Activated CD4-positive, alpha-beta T cell treated with anti-CD3 and anti-CD28 coated beads, Interleukin-2, Interleukin-6, amounts not matched to agents 100 ng/mL and 50 ng/mL, durations not matched to agents 16 hours and 8 hours (primary cell): ENCODE measurements around the gene GMDS.
"Not testable (repeated sequence)": the region's sequence is repeated elsewhere in the genome, so short reads cannot be mapped to it uniquely, and the experiment has no call there.

Experiments
- DNase-seq: peaks from one replicate; pipeline ENCODE4 v3.0.0-alpha.2; 2020

Gene GMDS

DNA sequence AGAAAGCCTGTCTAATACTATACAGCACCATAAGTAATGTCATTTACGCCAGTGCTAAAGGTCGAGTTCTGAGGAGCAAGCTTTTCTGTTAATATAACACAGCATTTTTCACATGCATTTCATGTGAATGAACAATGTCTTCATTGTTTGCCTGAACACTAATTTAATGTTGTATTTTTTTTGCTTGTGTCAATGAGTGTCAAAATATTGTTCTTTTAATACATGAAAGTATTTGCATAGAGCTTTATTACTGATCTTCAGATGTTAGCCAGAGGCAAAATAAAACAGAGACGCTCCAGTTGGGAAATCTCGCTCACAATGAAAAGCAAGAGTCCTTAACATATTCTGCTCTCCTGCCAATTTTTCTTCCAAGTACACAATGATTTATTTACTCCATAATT is 483.9 kb downstream of the GMDS start:
- DNase-seq = no peak

DNA sequence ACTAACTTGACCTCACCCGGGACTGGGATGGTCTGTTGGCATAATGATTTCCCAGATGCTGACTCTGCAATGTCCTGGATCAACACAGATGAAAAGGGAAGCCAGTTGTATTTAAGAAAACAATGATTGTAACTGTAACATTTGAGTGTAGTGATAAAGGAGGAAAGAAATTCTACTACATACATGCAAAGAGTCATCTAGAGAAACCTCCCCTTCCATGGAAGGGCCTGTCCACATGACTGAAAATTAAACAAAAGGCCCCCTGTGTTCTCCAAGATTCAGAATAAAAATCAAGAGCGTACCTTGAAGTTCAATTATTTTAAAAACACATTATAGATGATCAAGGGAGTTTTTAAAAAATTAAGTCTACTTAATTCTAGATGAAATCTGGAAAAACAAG is 484.5 kb downstream of the GMDS start:
- DNase-seq = no peak

DNA sequence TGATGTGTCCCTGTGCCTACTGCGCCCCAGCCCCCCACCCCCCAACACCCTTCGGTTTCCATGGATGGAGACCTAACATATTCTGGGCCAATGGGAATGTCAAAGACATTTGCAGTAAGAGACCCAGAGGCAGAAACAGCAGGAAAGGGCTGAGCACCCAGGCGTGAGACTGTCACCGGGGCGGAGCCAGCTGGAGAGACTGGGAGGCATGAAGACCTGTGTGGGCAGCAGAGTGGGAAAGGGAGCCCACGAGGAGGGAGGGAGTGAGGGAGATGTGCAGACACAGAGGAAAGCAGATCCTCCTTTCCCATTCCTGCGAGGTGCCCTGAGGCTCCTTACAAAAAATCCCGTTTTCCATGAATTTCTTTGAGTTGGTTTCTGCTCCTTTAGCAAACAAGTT is 485.5 kb downstream of the GMDS start:
- no peak for DNase-seq

DNA sequence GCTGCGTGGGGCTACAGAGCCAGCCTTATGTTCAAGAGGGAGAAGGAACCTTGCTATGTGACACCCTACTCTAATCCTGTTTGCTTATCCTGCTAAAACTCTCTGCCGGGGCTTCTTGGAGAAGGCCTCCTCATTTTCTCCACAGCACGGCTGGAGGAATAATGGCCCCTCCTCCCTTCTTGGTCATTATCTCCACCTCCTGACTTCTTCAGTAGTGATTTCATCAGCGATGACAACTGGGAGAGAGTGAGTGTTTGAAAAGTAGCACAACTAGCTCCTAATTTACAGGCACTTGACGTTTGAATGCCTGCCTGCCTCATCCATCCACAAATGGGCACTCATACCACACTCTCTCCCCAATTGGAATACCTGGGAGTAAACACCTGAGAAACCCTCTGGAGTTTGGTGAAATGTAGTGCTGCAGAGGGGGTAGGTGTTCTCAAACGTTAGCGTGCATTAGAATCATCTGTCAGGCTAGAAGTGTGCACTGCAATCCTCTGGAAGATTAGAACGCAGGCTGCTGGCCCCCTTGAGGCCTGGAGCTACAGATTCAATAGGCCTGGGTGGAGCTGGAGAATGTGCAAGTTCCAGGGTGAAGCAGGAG is 487.2 kb downstream of the GMDS start:
- no peak for DNase-seq

DNA sequence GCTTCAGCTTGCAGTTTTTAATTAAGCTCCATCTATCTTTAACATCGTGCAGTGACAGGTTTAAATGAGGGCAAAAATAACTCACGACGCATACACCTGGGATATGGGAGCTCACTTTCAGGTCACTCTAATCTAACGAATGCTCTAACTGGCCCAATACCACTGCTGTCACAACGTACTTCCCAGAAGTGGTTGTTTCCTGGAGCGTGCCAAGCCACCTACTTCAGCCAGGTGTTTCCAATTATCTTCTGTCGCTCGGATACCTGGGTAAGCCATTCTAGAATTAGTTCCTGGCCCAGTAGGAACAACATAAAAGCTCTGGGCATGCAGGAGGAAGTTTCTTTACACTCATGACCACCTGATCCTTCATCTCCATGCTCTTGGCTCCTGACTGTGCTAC is 488.3 kb downstream of the GMDS start:
- DNase-seq = no peak

DNA sequence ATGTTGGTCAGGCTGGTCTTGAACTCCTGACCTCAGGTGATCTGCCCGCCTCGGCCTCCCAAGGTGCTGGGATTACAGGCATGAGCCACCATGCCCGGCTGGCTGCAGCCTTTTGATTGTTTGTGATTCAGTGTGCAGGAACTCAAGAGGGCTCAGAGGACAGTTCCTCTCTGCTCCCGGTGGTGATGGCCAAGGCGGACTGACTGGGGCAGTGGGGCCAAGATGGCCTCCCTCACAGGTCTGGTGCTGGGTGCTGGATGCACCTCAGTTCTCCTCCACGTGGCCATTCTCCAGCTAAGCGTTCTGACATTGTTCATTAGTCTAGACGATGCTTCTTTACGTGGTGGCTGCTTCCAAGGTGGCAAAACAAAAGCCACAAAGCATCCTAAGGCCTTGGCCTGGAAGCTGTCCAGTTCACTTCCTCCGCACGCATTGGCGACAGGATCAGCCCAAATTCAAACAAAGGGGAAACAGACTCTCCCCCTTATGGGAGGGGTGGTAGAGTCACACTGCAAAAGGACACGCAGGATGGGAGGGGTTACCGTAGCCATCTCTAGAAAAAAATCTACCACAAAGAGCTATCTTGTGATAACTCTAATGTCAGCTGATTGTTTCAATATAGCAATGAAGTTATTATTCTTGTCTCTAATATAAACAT is 488.8 kb downstream of the GMDS start:
- no peak for DNase-seq

DNA sequence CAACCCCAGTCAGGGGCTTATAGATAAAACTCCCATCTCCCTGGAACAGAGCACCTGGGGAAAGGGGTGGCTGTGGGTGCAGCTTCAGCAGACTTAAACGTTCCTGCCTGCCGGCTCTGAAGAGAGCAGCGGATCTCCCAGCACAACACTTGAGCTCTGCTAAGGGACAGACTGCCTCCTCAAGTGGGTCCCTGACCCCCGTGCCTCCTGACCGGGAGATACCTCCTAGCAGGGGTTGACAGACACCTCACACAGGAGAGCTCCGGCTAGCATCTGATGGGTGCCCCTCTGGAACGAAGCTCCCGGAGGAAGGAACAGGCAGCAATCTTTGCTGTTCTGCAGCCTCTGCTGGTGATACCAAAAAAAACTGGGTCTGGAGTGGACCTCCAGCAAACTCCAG is 494.3 kb downstream of the GMDS start:
- DNase-seq = not testable (repeated sequence)

DNA sequence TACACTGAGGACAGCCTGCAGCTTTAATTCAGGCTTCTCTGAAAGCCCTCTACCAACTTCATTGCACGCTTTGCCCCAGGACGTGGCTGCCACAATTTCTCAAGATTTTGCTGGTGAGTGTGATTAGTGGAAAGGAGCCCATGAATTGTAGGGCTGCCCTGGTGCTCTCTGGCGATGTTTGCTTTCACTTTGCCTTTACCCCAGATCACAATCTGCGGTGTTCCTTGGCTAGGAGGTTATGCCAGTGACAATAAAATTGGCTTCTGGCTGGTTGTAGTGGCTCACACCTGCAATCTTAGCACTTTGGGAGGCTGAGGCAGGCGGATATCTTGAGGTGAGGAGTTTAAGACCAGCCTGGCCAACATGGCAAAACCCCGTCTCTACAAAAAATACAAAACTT is 496.4 kb downstream of the GMDS start:
- DNase-seq = no peak

DNA sequence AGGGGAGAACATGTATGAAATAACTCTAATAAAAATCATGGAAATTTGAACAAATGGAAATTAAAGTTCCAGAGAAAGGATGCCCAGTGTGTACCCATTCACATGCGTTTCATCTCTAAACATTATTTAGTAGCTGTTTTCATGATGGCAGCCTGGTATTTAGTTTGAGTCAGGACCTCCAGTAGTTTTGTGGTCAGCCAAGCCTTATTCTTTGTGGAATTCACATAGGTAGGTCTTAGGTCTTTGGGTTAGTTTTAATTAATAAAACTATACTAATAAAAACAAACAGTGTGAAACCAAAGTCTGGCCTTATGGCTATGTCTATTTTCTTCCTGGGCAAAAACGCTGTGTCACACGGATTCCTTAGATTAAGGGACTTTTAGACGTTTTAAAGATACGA is 497.9 kb downstream of the GMDS start:
- no peak for DNase-seq

DNA sequence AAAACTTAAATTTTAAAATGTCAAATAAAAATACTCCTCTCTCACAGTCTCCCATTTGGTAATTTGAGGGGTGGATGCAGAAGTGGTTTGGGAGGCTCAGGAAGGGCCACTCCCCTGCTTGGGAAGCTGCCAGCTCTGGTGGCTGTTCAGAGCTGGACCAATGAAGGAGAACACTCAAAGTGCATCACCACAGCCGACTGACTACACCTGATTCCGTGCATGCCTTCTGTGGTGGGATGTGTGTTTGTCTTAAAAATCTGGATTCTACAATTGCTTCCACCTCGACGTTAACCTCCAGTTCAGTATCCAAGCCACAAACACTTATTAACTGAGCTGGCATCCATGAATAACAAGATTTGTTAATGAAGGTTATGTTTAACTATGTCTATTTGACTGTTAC is 498.4 kb downstream of the GMDS start:
- DNase-seq = no peak

DNA sequence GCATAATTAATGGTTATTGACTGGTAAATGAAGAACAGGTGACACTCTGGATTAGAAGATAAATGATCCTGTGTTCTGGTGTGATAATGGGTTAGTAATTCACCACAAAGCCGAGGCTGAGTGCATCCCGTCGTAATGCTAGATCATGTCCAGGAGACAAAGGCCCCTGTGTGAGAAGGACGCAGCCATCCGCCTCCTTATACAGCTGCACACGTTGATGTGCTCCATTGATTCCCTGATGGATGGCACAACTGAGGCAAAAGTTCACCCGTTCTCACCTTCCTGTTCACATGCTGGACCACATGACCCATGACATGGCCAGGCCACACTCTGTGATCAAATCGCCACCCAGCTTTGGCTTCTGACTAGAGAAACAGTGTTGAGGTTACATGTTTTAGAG is 499.6 kb downstream of the GMDS start:
- DNase-seq = no peak

DNA sequence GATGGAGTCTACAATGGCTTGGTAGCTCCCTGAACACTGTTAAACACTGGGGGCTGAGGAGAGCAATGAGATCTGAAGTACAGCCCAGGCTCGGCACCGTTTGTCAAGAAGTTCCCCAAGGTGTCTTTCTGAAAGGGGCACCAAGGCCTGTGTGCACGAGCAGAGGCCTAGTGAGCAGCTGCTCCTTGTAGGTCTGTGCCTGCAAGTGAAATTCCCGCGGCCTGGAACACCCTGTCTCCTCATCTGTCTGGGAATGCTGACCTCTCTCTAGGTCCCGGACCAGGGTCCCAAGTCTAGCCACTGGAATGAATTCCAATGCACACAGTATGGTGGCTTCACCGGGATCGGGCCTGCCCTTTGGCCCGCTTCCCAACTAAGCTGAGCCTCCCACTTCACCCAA is 500.9 kb downstream of the GMDS start:
- no peak for DNase-seq

DNA sequence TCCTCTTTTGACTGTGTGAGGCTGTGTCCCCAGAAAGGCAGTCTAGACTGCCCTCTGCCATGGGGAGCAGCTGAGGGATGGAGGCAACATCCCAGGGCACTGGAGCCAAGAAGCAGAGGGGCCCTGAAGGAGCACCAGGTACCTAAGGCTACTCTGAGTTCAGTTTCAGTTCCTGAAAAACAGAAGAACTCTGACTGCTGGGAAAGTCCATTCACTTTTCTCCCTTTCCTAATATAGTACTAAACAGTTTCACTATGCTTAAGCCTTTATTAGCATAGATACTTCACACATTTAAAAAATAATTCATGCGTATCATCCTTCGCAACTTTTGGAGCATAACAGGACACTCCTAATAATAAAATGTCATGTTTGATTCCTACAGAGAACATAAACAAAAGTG is 505.7 kb downstream of the GMDS start:
- no peak for DNase-seq

DNA sequence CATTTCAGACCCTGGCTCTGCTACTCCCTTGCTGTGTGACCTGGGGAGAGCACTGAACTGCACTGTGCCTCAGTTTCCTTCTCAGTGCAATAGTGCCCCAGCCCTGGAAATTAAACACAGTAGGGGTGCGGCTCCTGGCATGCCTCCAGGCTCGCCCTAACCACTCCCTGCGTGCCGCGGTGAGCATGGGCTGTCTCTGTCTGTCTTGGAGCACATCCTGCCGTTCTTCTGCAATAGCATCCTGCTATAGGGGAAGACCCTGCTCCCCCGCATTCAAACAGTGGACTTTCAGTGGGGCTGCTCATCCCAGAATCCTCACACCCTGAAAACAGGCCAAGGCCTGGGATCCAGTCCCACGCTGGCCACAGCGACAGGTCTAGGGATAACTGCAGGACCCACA is 506.2 kb downstream of the GMDS start:
- no peak for DNase-seq

DNA sequence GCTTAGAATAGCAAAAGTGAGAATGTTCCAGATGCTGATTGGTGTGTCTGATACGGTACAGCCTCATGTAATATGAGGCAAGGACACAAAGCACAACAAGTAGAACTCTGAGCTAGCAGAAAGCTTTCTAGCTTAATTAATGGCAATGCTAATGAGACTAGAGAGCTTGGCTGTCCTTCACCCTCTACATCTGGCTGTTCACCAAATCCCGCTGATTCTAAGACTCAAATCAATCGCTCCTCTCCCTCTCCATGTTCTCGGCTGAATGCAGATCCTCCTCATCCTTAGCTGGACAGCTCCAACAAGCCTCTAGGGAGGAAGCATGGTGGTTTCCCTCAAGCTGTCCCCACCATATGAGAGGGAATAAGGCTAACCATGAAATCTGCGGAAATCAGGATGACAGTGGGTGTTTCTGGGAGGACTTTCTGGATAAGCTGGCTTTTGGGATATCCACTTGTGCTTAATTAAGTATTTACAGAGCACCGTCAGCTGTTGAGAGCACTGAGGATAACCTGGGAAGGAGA is 506.8 kb downstream of the GMDS start:
- DNase-seq = no peak

DNA sequence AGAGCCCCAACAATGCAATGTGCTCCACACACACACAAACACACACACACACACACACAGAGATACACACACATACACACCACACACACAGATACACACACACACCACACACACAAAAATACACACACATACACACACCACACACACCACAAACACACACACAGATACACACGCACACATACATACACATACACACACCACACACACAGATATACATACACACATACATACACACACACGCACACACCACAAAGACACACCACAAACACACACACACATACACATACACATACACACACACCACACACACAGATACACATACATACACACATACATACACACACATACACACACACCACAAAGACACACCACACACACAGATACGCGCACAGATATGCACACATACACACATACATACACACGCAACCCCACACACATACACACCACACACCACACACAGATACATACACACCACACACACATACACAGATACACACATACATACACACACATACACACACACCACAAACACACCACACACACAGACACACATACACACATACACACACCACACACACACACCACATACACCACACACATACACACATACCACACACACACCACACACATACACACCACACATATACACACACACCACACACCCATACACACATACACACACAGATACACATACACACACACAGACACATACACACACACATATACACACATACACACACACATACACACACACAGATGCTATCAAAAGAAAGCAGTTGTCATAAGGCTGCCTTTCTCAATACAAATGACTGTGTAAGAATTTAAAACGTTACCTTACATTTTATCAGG is 507.7 kb downstream of the GMDS start:
- no peak for DNase-seq

DNA sequence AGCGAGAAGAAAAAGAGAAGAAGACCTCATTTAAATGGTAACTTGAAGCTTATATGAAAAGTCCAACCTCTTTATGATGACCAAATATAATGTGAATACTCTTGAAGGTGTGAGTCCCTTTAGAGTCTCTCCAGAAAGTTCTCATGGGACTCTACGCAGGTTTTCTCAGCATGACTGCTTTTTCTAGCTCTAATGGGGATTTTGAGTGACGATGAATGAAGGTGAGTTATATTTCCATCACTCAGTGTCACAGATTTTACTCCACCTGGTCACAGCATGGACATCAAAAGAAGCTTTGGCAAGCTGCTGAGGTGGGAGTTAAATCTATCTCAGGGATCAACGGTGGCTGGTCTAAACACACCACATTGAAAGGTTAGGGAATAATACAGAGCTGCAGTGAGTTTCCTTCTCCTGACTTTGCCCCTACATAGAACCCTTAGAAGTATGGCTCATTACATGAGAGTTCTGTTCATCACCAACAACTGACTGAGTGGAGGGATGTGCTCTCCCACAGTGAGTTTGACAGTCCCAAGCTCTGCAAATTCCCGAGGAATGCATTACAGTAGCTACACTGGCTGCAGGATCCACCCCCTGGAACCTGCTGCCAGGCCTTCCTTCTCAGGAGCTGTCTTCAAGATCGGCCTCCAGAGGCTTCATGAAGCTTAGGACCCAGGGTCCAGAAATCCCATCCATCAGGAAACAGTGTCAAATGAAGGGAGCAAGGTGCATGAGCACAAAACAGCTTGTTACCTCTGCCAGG is 508.9 kb downstream of the GMDS start:
- no peak for DNase-seq

DNA sequence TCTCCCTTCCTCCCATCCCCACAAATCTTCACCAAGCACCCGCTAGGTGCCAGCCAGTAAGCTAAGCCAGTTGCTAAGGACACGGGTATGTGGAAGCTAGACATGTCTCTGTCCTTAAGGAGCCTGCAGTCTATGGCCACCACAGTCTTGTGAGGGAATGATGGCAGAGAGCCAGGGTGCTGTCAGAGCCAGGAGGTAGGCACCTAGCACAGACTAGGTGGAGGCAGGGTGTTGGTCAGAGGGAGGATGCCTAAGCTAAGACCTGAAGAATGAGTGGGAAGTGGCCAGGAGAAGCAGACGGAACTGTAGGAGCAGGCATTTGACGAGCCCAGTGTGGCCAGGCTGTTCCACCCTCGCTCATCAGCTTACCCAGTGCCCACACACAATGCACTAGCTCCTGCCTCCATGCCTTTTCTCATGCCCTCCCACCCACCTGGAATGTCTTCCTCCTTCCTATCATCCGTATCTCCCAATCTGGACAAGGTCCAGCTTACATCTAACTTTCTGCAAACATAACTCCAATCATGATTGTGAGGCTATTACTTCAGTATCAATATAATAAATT is 510.1 kb downstream of the GMDS start:
- DNase-seq = no peak

DNA sequence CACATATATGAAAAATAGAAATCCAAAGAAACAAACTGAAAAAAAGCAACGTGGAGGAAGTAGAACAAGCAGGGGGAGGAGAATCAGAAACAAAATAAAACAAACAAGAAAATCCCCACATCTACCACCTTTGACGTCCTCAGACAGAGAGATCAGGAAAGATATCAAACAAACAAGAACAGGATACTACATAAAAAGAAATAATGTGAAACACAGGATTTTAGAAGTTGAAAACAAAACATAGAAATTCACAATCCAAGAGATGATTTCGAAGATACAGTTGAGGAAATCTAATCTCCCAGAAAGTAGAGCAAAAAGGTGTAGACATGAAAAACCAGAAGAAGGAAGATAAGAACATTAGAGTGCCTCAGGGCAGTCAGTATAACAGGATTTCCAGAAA is 514.5 kb downstream of the GMDS start:
- no peak for DNase-seq

DNA sequence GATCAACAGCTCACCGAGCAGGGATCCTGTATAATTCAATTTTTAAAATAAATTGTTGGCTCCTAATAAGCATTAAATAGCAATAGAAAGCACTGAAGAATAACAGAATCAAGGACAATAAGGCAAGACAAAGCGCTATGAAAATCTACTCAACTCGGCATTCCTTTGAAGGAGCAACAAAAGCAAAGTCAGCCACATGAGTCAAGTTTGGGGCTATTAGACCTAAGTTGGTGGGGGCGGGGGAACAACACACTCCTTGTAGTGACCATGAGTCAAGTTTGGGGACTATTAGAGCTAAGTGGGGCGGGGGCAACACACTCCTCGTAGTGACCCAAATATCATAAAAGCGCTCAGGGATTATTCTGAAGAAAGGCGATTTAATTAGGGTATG is 515.7 kb downstream of the GMDS start:
- no peak for DNase-seq

DNA sequence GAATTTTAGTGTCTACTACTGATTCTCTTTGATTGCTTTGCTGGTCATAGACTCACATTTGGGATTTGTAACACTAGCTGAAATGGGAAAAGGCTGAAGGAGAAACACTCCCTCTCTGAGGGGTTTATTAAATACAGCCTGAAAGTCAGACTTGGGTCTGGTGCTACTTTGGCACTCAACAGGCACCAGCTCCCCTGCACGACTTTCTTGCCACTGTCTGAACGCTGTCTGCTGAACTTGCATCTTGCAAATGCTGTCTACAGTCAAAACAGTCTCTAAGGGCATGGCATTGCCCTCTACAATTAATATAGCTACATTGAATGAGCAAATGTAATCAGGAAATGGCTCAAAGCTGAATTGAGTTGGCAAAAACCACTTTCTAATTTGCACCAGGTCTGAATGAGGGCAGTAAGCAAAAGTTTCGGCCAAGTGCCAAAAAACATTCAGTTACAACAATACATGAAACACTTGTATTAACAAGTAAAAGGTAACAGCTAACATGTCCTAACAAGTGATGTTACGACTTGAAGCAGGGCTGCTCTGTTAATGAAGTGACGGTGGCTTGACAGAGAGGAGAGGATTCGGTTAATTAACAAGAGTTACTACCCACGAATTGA is 516.2 kb downstream of the GMDS start:
- no peak for DNase-seq

DNA sequence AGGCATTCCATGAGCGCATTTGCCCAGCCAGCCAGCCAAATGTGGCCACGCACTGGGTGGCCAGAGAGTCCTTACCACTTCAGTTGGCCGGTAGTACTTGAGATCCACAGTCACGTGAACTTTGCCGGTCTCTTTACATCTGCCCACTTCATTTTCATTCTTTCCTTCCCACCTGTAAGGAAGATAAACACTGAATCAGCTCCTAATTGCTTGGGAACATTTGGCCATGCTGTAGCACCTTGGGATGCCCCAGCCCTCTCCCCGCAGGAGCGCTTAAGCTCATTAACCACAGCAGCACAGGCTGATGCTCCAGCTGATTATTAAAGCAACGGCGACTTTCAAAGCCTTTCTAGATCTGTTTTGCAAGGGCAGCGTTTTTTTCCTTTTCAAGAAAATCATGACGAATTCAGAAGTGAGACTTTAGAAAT is 519.0 kb downstream of the GMDS start:
- DNase-seq = no peak

DNA sequence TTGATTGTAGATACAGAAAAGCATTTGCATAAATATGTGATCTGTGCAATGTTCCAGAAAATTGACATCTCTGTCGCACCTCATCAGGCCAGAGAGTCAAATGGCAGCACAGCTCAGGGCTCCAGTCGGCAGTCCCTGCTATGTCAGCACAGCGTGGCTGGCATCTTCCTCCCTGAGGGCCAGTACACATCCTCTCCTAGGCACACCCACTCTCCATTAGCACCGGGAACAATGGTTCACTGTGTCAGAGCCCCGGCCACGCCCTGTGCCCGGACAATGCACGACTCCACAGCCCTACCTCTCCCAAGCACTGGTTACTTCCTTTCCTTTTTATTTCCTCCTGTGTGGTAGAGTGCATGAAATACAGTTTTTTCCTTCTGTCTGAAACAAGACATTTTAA is 520.8 kb downstream of the GMDS start:
- DNase-seq = no peak
